ENCODE measurements around the gene FCRL3. TPM values are rescaled to one million over a fixed set of nuclear protein-coding genes. Genes with fewer than 3 reads are reported as not detected.

Gene FCRL3
- total and polyA plus RNA-seq, 5 donors from 2014 or later = 24.8 to 69.9 (median 55.8) TPM

GRCh38 chr1:157702308-157702825 is 1.8 kb upstream of the FCRL3 start:
- H3K27me3 Mint-ChIP-seq = no peaks in the 10 kb centered on the region
- no peaks in the 10 kb centered on the region for H3K36me3 ChIP-seq (ENCODE audit: control insufficient read depth, insufficient read depth, low read length)
- peaks cover 53% of the 10 kb centered on the region for H3K4me1 ChIP-seq (ENCODE audit: control insufficient read depth, insufficient read depth, low read length, poor library complexity, severe bottlenecking)
- H3K27ac ChIP-seq (ENCODE audit: insufficient read depth, low read length, poor library complexity, severe bottlenecking) = peak overlapping the region; percentile 80
- ATAC-seq (ENCODE audit: low read depth in 2 of 2) (peak in 1 of 2 donors; percentile 23), DNase-seq (no peak)
- peak overlapping the region; percentile 12 for H3K4me3 ChIP-seq (ENCODE audit: low read depth, low read length)
- H3K9me3 ChIP-seq (ENCODE audit: control insufficient read depth in 2 of 2, low read length in 2 of 2) = no peaks in the 10 kb centered on the region
- H3K27me3 ChIP-seq (ENCODE audit: control insufficient read depth, insufficient read depth, low read length) = no peaks in the 10 kb centered on the region
- peaks cover 0 to 5% (median 2%) of the 10 kb centered on the region in 7 donors for H3K9me3 Mint-ChIP-seq
- H3K4me3 Mint-ChIP-seq = peak overlapping the region; percentile 8 to 84 (median 48)
- H3K36me3 Mint-ChIP-seq = peaks cover 4% of the 10 kb centered on the region
- peaks cover 24 to 89% (median 43%) of the 10 kb centered on the region in 4 donors for H3K4me1 Mint-ChIP-seq
- H3K27ac Mint-ChIP-seq = peak overlapping the region; percentile 2 to 87 (median 87)

DNA sequence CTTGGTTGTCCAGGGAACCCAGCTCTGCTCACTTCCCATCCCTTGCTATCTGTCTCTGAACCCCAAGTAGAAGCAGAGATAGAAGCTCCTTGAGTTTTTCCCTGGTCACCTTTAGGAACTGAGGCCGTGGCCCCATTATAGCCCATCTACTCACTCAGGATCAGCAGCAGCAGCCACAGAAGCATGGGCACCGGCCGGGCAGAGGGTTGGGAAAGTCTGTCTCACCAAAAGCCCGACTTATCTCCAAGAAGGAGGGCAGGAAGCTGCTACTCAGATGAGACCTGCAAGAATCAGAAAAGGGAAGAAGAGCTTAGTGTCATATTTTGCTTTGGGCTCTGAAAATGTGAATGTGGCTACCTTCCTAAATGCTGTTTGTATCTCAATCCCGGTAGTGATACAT is 264 bp downstream of the FCRL3 start:
- H3K4me1 ChIP-seq (ENCODE audit: control insufficient read depth, insufficient read depth, low read length, poor library complexity, severe bottlenecking) = peaks cover 73% of the 10 kb centered on the region
- H3K4me3 ChIP-seq (ENCODE audit: low read depth, low read length) = peak overlapping the region; percentile 90
- Mint-ChIP-seq H3K4me3 (peak overlapping the region; percentile 84 to 90 (median 88)), H3K4me1 (peaks cover 24 to 93% (median 53%) of the 10 kb centered on the region in 4 donors), H3K27me3 (no peaks in the 10 kb centered on the region), H3K9me3 (peaks cover 0 to 3% (median 0%) of the 10 kb centered on the region in 7 donors), H3K27ac (peak overlapping the region; percentile 71 to 78 (median 73)), H3K36me3 (peaks cover 14% of the 10 kb centered on the region)
- no peaks in the 10 kb centered on the region for H3K36me3 ChIP-seq (ENCODE audit: control insufficient read depth, insufficient read depth, low read length)
- H3K9me3 ChIP-seq (ENCODE audit: control insufficient read depth in 2 of 2, low read length in 2 of 2) = no peaks in the 10 kb centered on the region
- ATAC-seq (ENCODE audit: low read depth in 2 of 2) (no peak), DNase-seq (no peak)
- H3K27ac ChIP-seq (ENCODE audit: insufficient read depth, low read length, poor library complexity, severe bottlenecking) = peak overlapping the region; percentile 80
- no peaks in the 10 kb centered on the region for H3K27me3 ChIP-seq (ENCODE audit: control insufficient read depth, insufficient read depth, low read length)

DNA sequence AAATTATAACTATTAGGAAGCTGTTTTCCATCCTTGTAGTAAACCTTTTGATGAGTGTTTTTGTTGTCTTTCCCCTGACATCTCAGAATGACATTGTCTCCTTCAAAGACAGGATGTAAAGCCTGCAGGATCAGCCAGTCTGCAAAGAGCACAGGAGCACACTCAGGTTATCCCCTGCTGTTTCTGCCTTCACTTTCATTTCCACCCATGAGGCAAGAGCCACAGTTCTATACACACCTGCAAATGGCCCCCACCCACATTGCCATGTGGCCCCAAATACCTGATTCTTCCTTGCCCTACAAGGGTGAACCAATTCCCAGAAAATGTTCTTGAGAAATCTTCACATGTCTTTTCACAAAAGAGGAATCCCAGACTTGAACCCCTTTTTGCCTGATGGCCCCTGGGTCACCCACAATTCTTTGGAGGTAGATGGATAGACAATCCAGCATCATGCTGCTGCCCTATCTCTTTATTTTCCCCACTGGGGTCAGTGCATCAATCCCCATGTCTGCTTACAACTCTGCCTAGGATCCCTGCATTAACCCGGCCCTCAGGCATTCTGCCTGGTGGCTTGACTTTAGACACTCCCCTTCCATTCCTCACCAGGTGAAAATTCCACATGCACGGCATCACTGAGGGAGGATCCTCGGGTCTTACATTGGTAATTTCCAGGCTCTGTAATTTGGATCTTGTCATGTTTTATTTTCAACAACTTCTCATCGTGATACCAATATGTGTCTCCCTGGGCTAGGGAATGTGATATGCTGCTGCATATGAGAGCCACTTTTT is 2.6 kb downstream of the FCRL3 start:
- peaks cover 0 to 2% (median 0%) of the 10 kb centered on the region in 7 donors for H3K9me3 Mint-ChIP-seq
- ATAC-seq (ENCODE audit: low read depth in 2 of 2) (no peak), DNase-seq (peak in 1 of 3 donors; percentile 39)
- H3K4me1 Mint-ChIP-seq = peaks cover 18 to 92% (median 57%) of the 10 kb centered on the region in 4 donors
- Histone ChIP-seq H3K27ac (ENCODE audit: insufficient read depth, low read length, poor library complexity, severe bottlenecking) (peak overlapping the region; percentile 80), H3K4me3 (ENCODE audit: low read depth, low read length) (peak overlapping the region; percentile 90), H3K9me3 (ENCODE audit: control insufficient read depth in 2 of 2, low read length in 2 of 2) (no peaks in the 10 kb centered on the region), H3K36me3 (ENCODE audit: control insufficient read depth, insufficient read depth, low read length) (peaks cover 12% of the 10 kb centered on the region), H3K27me3 (ENCODE audit: control insufficient read depth, insufficient read depth, low read length) (no peaks in the 10 kb centered on the region), H3K4me1 (ENCODE audit: control insufficient read depth, insufficient read depth, low read length, poor library complexity, severe bottlenecking) (peaks cover 70% of the 10 kb centered on the region)
- peak overlapping the region; percentile 71 to 78 (median 73) for H3K27ac Mint-ChIP-seq
- peaks cover 26% of the 10 kb centered on the region for H3K36me3 Mint-ChIP-seq
- no peaks in the 10 kb centered on the region for H3K27me3 Mint-ChIP-seq
- H3K4me3 Mint-ChIP-seq = peak overlapping the region; percentile 84 to 90 (median 88)

GRCh38 chr1:157696966-157697628 is 3.5 kb downstream of the FCRL3 start:
- ATAC-seq (ENCODE audit: low read depth in 2 of 2) (peak; percentile 61 to 62), DNase-seq (no peak)
- peaks cover 26% of the 10 kb centered on the region for H3K36me3 Mint-ChIP-seq
- H3K9me3 Mint-ChIP-seq = no peaks in the 10 kb centered on the region
- peak overlapping the region; percentile 80 for H3K27ac ChIP-seq (ENCODE audit: insufficient read depth, low read length, poor library complexity, severe bottlenecking)
- no peaks in the 10 kb centered on the region for H3K27me3 ChIP-seq (ENCODE audit: control insufficient read depth, insufficient read depth, low read length)
- no peaks in the 10 kb centered on the region for H3K9me3 ChIP-seq (ENCODE audit: control insufficient read depth in 2 of 2, low read length in 2 of 2)
- H3K4me1 ChIP-seq (ENCODE audit: control insufficient read depth, insufficient read depth, low read length, poor library complexity, severe bottlenecking) = peaks cover 68% of the 10 kb centered on the region
- peak overlapping the region; percentile 71 to 76 (median 73) for H3K27ac Mint-ChIP-seq
- H3K36me3 ChIP-seq (ENCODE audit: control insufficient read depth, insufficient read depth, low read length) = peaks cover 14% of the 10 kb centered on the region
- peaks cover 10 to 90% (median 50%) of the 10 kb centered on the region in 4 donors for H3K4me1 Mint-ChIP-seq
- peak overlapping the region; percentile 84 to 90 (median 88) for H3K4me3 Mint-ChIP-seq
- H3K27me3 Mint-ChIP-seq = no peaks in the 10 kb centered on the region
- peak overlapping the region; percentile 90 for H3K4me3 ChIP-seq (ENCODE audit: low read depth, low read length)

DNA sequence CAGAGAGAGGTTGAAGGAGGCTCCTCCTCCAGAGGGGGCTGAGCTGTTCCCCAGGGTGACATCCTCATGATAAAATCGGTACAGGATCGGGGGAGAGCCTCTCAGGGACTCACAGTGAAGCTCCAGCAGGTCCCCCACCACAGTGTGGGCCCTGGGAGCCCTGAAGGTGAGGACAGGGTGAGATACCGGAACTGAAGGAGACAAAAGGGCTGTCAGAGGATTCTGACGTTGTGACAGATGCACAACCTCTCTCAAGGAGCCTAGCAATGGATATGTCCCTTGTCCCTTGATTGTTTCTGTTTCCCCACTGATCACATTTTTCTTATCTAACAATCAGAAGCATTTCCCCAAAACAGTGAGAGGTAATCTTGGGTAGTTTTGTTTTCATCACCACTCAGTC is 5.2 kb downstream of the FCRL3 start:
- H3K27ac Mint-ChIP-seq = peak overlapping the region; percentile 71 to 93 (median 76)
- H3K4me3 Mint-ChIP-seq = peak overlapping the region; percentile 84 to 90 (median 86)
- H3K27me3 Mint-ChIP-seq = no peaks in the 10 kb centered on the region
- peaks cover 12 to 87% (median 44%) of the 10 kb centered on the region in 4 donors for H3K4me1 Mint-ChIP-seq
- no peak for DNase-seq
- Histone ChIP-seq H3K36me3 (ENCODE audit: control insufficient read depth, insufficient read depth, low read length) (peaks cover 14% of the 10 kb centered on the region), H3K9me3 (ENCODE audit: control insufficient read depth in 2 of 2, low read length in 2 of 2) (no peaks in the 10 kb centered on the region), H3K4me3 (ENCODE audit: low read depth, low read length) (peak overlapping the region; percentile 90), H3K4me1 (ENCODE audit: control insufficient read depth, insufficient read depth, low read length, poor library complexity, severe bottlenecking) (peaks cover 59% of the 10 kb centered on the region), H3K27me3 (ENCODE audit: control insufficient read depth, insufficient read depth, low read length) (no peaks in the 10 kb centered on the region), H3K27ac (ENCODE audit: insufficient read depth, low read length, poor library complexity, severe bottlenecking) (peak overlapping the region; percentile 80)
- peak in 1 of 2 donors; percentile 36 for ATAC-seq (ENCODE audit: low read depth in 2 of 2)
- H3K9me3 Mint-ChIP-seq = no peaks in the 10 kb centered on the region
- H3K36me3 Mint-ChIP-seq = peaks cover 31% of the 10 kb centered on the region

GRCh38 chr1:157691285-157691920 is 9.2 kb downstream of the FCRL3 start:
- H3K27ac Mint-ChIP-seq = peak overlapping the region in 1 of 3 donors; percentile 14
- Histone ChIP-seq H3K4me3 (ENCODE audit: low read depth, low read length) (no peak overlapping the region), H3K27ac (ENCODE audit: insufficient read depth, low read length, poor library complexity, severe bottlenecking) (no peak overlapping the region), H3K36me3 (ENCODE audit: control insufficient read depth, insufficient read depth, low read length) (peaks cover 19% of the 10 kb centered on the region), H3K9me3 (ENCODE audit: control insufficient read depth in 2 of 2, low read length in 2 of 2) (no peaks in the 10 kb centered on the region), H3K27me3 (ENCODE audit: control insufficient read depth, insufficient read depth, low read length) (no peaks in the 10 kb centered on the region), H3K4me1 (ENCODE audit: control insufficient read depth, insufficient read depth, low read length, poor library complexity, severe bottlenecking) (peaks cover 25% of the 10 kb centered on the region)
- H3K4me3 Mint-ChIP-seq = peak overlapping the region in 3 of 4 donors; percentile 16 to 58 (median 31)
- H3K4me1 Mint-ChIP-seq = peaks cover 7 to 77% (median 30%) of the 10 kb centered on the region in 4 donors
- ATAC-seq (ENCODE audit: low read depth in 2 of 2) (no peak), DNase-seq (no peak)
- no peaks in the 10 kb centered on the region for H3K9me3 Mint-ChIP-seq
- H3K36me3 Mint-ChIP-seq = peaks cover 27% of the 10 kb centered on the region
- no peaks in the 10 kb centered on the region for H3K27me3 Mint-ChIP-seq

- H3K27me3 ChIP-seq (ENCODE audit: control insufficient read depth, insufficient read depth, low read length) = no peaks in the 10 kb centered on the region
- no peak overlapping the region for H3K4me3 Mint-ChIP-seq
- H3K4me3 ChIP-seq (ENCODE audit: low read depth, low read length) = no peak overlapping the region
- ATAC-seq (ENCODE audit: low read depth in 2 of 2) = no peak
- no peak overlapping the region for H3K27ac Mint-ChIP-seq
- H3K27me3 Mint-ChIP-seq = no peaks in the 10 kb centered on the region
- H3K27ac ChIP-seq (ENCODE audit: insufficient read depth, low read length, poor library complexity, severe bottlenecking) = no peak overlapping the region
- H3K36me3 Mint-ChIP-seq = peaks cover 50% of the 10 kb centered on the region
- no peaks in the 10 kb centered on the region for H3K4me1 ChIP-seq (ENCODE audit: control insufficient read depth, insufficient read depth, low read length, poor library complexity, severe bottlenecking)
- peaks cover 37% of the 10 kb centered on the region for H3K36me3 ChIP-seq (ENCODE audit: control insufficient read depth, insufficient read depth, low read length)
- no peak for DNase-seq
- H3K9me3 Mint-ChIP-seq = peaks cover 0 to 3% (median 0%) of the 10 kb centered on the region in 7 donors
- no peaks in the 10 kb centered on the region for H3K9me3 ChIP-seq (ENCODE audit: control insufficient read depth in 2 of 2, low read length in 2 of 2)
- peaks cover under 1 to 43% (median 14%) of the 10 kb centered on the region in 4 donors for H3K4me1 Mint-ChIP-seq
Observed at GRCh38 chr1:157682710-157683437, 17.7 kb downstream of the FCRL3 start.
